ENCODE measurements around the gene PKN2. TPM values are rescaled to one million over a fixed set of nuclear protein-coding genes. Genes with fewer than 3 reads are reported as not detected.

Gene PKN2
- total and polyA plus RNA-seq, 2 experiments from 2014 or later, result 22.5 to 27.6 TPM

- Histone ChIP-seq H3K27me3 (no peaks in the 10 kb centered on the region), H3K4me3 (no peak overlapping the region), H3K36me3 (peaks cover 12% of the 10 kb centered on the region), H3K4me1 (ENCODE audit: low read depth) (peaks cover 15% of the 10 kb centered on the region), H3K9me3 (ENCODE audit: low read depth) (no peaks in the 10 kb centered on the region), H3K27ac (no peak overlapping the region)
- DNase-seq (ENCODE audit: low read depth in 1 of 2, low spot score in 1 of 2), result no peak
- no peak for TF ChIP-seq CTCF (IDR thresholded peaks at IDR 0.05; ENCODE audit: low read depth, low read length)
These were observed 56.7 kb downstream of the PKN2 start for GRCh38 chr1:88740784-88741183.

- Histone ChIP-seq H3K36me3 (peaks cover 12% of the 10 kb centered on the region), H3K9me3 (ENCODE audit: low read depth) (no peaks in the 10 kb centered on the region), H3K27me3 (no peaks in the 10 kb centered on the region), H3K4me1 (ENCODE audit: low read depth) (peaks cover 15% of the 10 kb centered on the region), H3K4me3 (no peak overlapping the region), H3K27ac (no peak overlapping the region)
- TF ChIP-seq CTCF (IDR thresholded peaks at IDR 0.05; ENCODE audit: low read depth, low read length), result no peak
- peak in 1 of 2 donors; percentile 54 for DNase-seq (ENCODE audit: low read depth in 1 of 2, low spot score in 1 of 2)
These were observed 57.3 kb downstream of the PKN2 start for GRCh38 chr1:88741413-88741812.

GRCh38 chr1:88742531-88742930 lies 58.5 kb downstream of the PKN2 start:
- H3K27ac ChIP-seq, result no peak overlapping the region
- no peak for TF ChIP-seq CTCF (IDR thresholded peaks at IDR 0.05; ENCODE audit: low read depth, low read length)

GRCh38 chr1:88744142-88744541 lies 60.1 kb downstream of the PKN2 start:
- Histone ChIP-seq H3K36me3 (peaks cover 12% of the 10 kb centered on the region), H3K4me3 (no peak overlapping the region), H3K9me3 (ENCODE audit: low read depth) (no peaks in the 10 kb centered on the region), H3K27me3 (no peaks in the 10 kb centered on the region), H3K4me1 (ENCODE audit: low read depth) (peaks cover 7% of the 10 kb centered on the region), H3K27ac (no peak overlapping the region)
- DNase-seq (ENCODE audit: low read depth in 1 of 2, low spot score in 1 of 2), result no peak
- no peak for TF ChIP-seq CTCF (IDR thresholded peaks at IDR 0.05; ENCODE audit: low read depth, low read length)

More at GRCh38 chr1:88742531-88742930, 58.5 kb downstream of the PKN2 start:
- Histone ChIP-seq H3K4me3 (no peak overlapping the region), H3K36me3 (peaks cover 12% of the 10 kb centered on the region), H3K9me3 (ENCODE audit: low read depth) (no peaks in the 10 kb centered on the region), H3K27me3 (no peaks in the 10 kb centered on the region), H3K4me1 (ENCODE audit: low read depth) (peaks cover 15% of the 10 kb centered on the region)
- peak in 1 of 2 donors; percentile 9 for DNase-seq (ENCODE audit: low read depth in 1 of 2, low spot score in 1 of 2)

- H3K36me3 ChIP-seq, result peaks cover 11% of the 10 kb centered on the region
- H3K4me1 ChIP-seq (ENCODE audit: low read depth), result peaks cover 6% of the 10 kb centered on the region
- H3K27ac ChIP-seq, result no peak overlapping the region
- no peak for DNase-seq (ENCODE audit: low read depth in 1 of 2, low spot score in 1 of 2)
- TF ChIP-seq CTCF (IDR thresholded peaks at IDR 0.05; ENCODE audit: low read depth, low read length), result no peak
- no peak overlapping the region for H3K4me3 ChIP-seq
- no peaks in the 10 kb centered on the region for H3K27me3 ChIP-seq
- no peaks in the 10 kb centered on the region for H3K9me3 ChIP-seq (ENCODE audit: low read depth)
These were observed 62.8 kb downstream of the PKN2 start for GRCh38 chr1:88746916-88747315.

GRCh38 chr1:88751714-88752113 lies 67.6 kb downstream of the PKN2 start:
- no peaks in the 10 kb centered on the region for H3K4me1 ChIP-seq (ENCODE audit: low read depth)

More at GRCh38 chr1:88751714-88752113, 67.6 kb downstream of the PKN2 start:
- Histone ChIP-seq H3K27ac (no peak overlapping the region), H3K4me3 (no peak overlapping the region), H3K27me3 (no peaks in the 10 kb centered on the region), H3K36me3 (no peaks in the 10 kb centered on the region), H3K9me3 (ENCODE audit: low read depth) (no peaks in the 10 kb centered on the region)
- no peak for DNase-seq (ENCODE audit: low read depth in 1 of 2, low spot score in 1 of 2)
- TF ChIP-seq CTCF (IDR thresholded peaks at IDR 0.05; ENCODE audit: low read depth, low read length), result no peak

Data from cardiac muscle cell (in vitro differentiated cells and primary cell).